Thymus (tissue), 11 donors: ENCODE data around the gene UBXN6. TPM values are rescaled to one million over a fixed set of nuclear protein-coding genes. Genes with fewer than 3 reads are reported as not detected.

ENCODE experiments used
- DNase-seq, 9 donors: peaks; one replicate each; pipeline ENCODE4 v3.0.0-alpha.2; 2013; ENCODE audit warnings: low spot score in 9 of 9, low read depth in 6 of 9, missing footprints in 1 of 9
- H3K27ac ChIP-seq, 2 donors: one replicate each; pipeline ENCODE4 v1.5.1; 2013; ENCODE audit warnings: control low read depth in 1 of 2, low read depth in 1 of 2, low read length in 1 of 2, mild to moderate bottlenecking in 1 of 2, moderate library complexity in 1 of 2
- H3K27me3 ChIP-seq, 2 donors: one replicate each; pipeline ENCODE4 v1.5.1; 2013; ENCODE audit warnings: low read length in 1 of 2; ENCODE audit not compliant: control insufficient read depth in 2 of 2, insufficient read depth in 1 of 2
- H3K36me3 ChIP-seq, 2 donors: one replicate each; pipeline ENCODE4 v1.5.1; 2013; ENCODE audit warnings: low read length in 1 of 2, mild to moderate bottlenecking in 1 of 2, moderate library complexity in 1 of 2; ENCODE audit not compliant: control insufficient read depth in 2 of 2, insufficient read depth in 2 of 2
- H3K4me1 ChIP-seq, 2 donors: one replicate each; pipeline ENCODE4 v1.5.1; 2013; ENCODE audit warnings: low read length in 2 of 2; ENCODE audit not compliant: control insufficient read depth in 2 of 2, insufficient read depth in 2 of 2
- H3K4me3 ChIP-seq, 2 donors: one replicate each; pipeline ENCODE4 v1.5.1; 2013; ENCODE audit warnings: low read length in 2 of 2, control low read depth in 1 of 2, mild to moderate bottlenecking in 1 of 2
- H3K9me3 ChIP-seq, 2 donors: one replicate each; pipeline ENCODE4 v1.5.1; 2013; ENCODE audit warnings: low read length in 1 of 2, mild to moderate bottlenecking in 1 of 2; ENCODE audit not compliant: control insufficient read depth in 2 of 2, insufficient read depth in 1 of 2
- WGBS: extraction: QIAGEN DNeasy Blood & Tissue Kit; methylation state at CpG from one replicate; pipeline ENCODE4 v1.1.7; 2013; 5-methylcytosine and 5-hydroxymethylcytosine counted together
- polyA plus RNA-seq: library from polyadenylated mRNA; stranded (reverse); fragments of 200-250 nt; gene quantifications from one replicate; pipeline ENCODE4 v1.2.3, GENCODE V29; 2013
- total RNA-seq: library from RNA; stranded (reverse); fragments of 120-200 nt; gene quantifications from one replicate; pipeline ENCODE4 v1.2.4, GENCODE V29; 2013
- donor health status: healthy.

UBXN6 gene
- total and polyA plus RNA-seq, 2 donors: 45.1 to 126 TPM

- no peaks in the 10 kb centered on the region for H3K4me1 ChIP-seq
- WGBS: 98% methylated on average over 58 of the region's 58 CpGs
- H3K27ac ChIP-seq: no peak overlapping the region
- H3K4me3 ChIP-seq: no peak overlapping the region
- peaks cover 0 to 4% of the 10 kb centered on the region in 2 donors for H3K9me3 ChIP-seq
- no peaks in the 10 kb centered on the region for H3K27me3 ChIP-seq
- no peak for DNase-seq
- peaks cover 73 to 78% of the 10 kb centered on the region in 2 donors for H3K36me3 ChIP-seq
Observed at GRCh38 chr19:4445963-4446703, 11.5 kb downstream of the UBXN6 start.

GRCh38 chr19:4444765-4445741 is 12.5 kb downstream of the UBXN6 start:
- peaks cover 0 to 4% of the 10 kb centered on the region in 2 donors for H3K9me3 ChIP-seq
- H3K27me3 ChIP-seq: no peaks in the 10 kb centered on the region
- WGBS: 95% methylated on average over 36 of the region's 36 CpGs
- no peak overlapping the region for H3K27ac ChIP-seq
- no peaks in the 10 kb centered on the region for H3K4me1 ChIP-seq
- no peak for DNase-seq
- H3K4me3 ChIP-seq: no peak overlapping the region
- peaks cover 72 to 77% of the 10 kb centered on the region in 2 donors for H3K36me3 ChIP-seq

DNA sequence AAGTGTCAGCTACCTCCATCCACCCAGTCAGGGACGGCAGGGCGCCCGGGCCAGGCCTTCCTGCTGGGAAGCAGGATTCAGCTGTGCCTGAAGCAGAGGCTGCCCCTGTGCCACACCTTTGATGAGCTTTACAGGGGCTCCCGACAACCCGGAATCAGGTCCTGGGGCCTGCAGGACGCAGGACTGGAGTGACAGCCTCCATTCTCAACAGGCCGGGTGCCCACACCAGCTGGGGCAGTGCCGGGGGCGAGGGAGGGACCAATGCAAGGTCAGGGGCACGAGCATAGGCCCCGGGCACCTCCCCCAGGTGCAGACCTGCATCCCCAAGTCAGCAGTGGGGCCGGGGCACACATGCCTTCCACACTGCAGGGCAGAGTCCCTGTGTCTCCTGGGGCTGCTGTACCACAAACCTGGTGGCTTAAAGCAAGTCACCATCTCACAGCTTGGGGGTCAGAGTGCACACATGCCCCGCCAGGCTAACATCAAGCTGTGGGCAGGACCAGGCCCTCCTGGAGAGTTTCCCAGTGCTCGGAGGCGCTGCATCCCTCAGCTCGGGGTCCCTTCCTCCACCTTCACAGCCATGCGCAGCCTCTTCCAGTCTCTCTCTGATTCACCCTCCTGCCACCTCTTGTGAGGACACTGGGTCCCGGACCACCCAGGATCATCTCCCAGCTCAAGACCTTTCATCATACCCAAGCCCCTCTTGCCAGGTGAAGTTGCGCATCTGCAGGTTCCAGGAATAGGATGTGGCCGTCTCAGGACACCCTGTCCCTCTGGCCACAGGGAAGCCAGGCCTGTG is 13.4 kb downstream of the UBXN6 start:
- no peak for DNase-seq
- H3K9me3 ChIP-seq: peaks cover 0 to 4% of the 10 kb centered on the region in 2 donors
- no peak overlapping the region for H3K27ac ChIP-seq
- WGBS: 96% methylated on average over 20 of the region's 20 CpGs
- peaks cover 75 to 81% of the 10 kb centered on the region in 2 donors for H3K36me3 ChIP-seq
- H3K4me1 ChIP-seq: no peaks in the 10 kb centered on the region
- no peaks in the 10 kb centered on the region for H3K27me3 ChIP-seq
- H3K4me3 ChIP-seq: no peak overlapping the region

DNA sequence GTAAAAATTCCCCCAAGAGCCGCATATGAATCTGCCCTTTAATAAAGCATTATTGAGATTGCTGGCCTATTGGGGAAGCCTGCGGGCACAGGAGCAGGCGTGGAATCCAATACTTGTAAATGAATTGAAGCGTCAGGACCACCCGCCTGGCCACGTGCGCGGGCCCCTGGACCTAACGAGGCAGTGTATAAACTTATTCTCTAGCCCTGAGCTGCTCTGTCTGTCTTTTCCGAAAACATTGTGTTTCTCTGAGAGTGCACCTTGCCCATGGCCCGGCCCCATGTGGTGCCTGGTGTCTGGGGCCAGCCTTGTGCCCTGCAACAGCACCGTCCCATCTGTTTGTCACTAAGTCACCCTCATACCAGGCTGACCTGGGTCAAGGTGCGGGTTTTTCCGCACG is 14.4 kb downstream of the UBXN6 start:
- WGBS: 96% methylated on average over 15 of the region's 15 CpGs
- Histone ChIP-seq H3K9me3 (peaks cover 0 to 4% of the 10 kb centered on the region in 2 donors), H3K36me3 (peaks cover 65 to 79% of the 10 kb centered on the region in 2 donors), H3K27ac (no peak overlapping the region), H3K4me1 (no peaks in the 10 kb centered on the region), H3K27me3 (no peaks in the 10 kb centered on the region), H3K4me3 (no peak overlapping the region)
- DNase-seq: no peak

- H3K36me3 ChIP-seq: peaks cover 65 to 75% of the 10 kb centered on the region in 2 donors
- H3K4me1 ChIP-seq: no peaks in the 10 kb centered on the region
- H3K27me3 ChIP-seq: no peaks in the 10 kb centered on the region
- peaks cover 0 to 4% of the 10 kb centered on the region in 2 donors for H3K9me3 ChIP-seq
- H3K4me3 ChIP-seq: no peak overlapping the region
- H3K27ac ChIP-seq: no peak overlapping the region
- WGBS: 96% methylated on average over 10 of the region's 10 CpGs
- no peak for DNase-seq
Observed at GRCh38 chr19:4442819-4443146, 14.8 kb downstream of the UBXN6 start.

DNA sequence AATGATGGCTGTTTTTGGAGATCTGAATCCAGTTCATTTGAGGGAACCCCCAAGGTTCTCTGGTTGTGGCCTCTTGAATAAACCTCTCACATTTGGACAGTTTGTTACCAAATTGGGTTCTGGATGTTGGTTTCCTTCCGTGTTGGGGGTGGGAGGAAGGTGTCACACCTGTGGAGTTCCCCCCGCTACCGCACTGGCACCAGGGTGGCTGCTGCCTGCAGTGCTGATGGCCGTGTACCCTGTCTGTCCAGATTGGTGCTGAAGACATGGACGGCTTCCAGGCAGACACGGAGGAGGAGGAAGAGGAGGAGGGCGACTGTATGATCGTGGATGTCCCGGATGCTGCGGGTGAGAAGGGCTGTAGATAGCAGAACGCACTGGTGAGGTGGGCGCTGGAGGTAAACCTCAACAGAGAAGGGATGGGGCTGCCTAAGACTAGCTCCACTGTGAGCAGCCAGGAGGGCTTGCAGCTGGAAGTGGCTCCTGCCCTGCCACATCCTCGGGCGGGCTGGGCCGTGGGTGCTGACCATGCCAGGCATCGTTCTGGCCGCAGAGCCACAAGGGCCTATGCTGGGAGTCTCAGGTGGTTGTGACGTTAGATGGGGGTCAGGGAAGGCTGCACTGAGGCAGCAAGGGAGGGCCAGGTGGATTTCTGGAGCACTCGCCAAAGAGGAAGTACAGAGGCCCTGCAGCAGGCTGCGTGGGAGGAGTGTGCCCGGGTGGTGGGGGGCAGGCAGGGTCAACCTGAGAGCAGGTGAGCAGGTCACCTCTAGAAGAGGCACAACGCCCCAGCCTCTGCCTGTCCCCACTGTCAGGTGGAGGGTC is 15.4 kb downstream of the UBXN6 start:
- Histone ChIP-seq H3K4me1 (no peaks in the 10 kb centered on the region), H3K36me3 (peaks cover 59 to 71% of the 10 kb centered on the region in 2 donors), H3K9me3 (peaks cover 0 to 4% of the 10 kb centered on the region in 2 donors), H3K27ac (no peak overlapping the region), H3K4me3 (no peak overlapping the region), H3K27me3 (no peaks in the 10 kb centered on the region)
- WGBS: 87% methylated on average over 22 of the region's 22 CpGs
- DNase-seq: no peak

DNA sequence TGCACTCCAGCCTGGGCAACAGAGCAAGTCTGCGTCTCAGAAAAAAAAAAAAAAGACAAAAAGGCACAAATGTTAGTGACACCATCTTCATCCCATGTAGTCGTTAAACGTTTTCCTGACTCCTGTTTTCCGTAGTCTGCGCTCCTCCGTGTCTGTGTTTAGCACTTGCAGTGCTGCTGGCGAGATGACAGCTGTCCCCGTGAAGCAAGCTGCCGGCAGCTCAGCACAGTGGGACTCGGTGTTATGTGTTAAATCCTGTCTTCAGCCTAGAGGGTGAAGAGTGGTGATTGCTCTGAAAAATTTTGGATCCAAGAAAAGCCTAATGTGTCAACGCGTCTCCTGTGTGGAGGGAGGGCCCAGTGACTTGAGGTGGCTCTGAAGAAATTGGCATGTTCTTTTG is 18.4 kb downstream of the UBXN6 start:
- 93% methylated on average over 12 of the region's 12 CpGs for WGBS
- no peaks in the 10 kb centered on the region for H3K27me3 ChIP-seq
- peaks cover 53 to 59% of the 10 kb centered on the region in 2 donors for H3K36me3 ChIP-seq
- DNase-seq: no peak
- H3K9me3 ChIP-seq: peaks cover 0 to 4% of the 10 kb centered on the region in 2 donors
- H3K27ac ChIP-seq: no peak overlapping the region
- no peaks in the 10 kb centered on the region for H3K4me1 ChIP-seq
- no peak overlapping the region for H3K4me3 ChIP-seq

- no peak overlapping the region for H3K27ac ChIP-seq
- H3K27me3 ChIP-seq: no peaks in the 10 kb centered on the region
- H3K36me3 ChIP-seq: peaks cover 62 to 64% of the 10 kb centered on the region in 2 donors
- H3K4me3 ChIP-seq: no peak overlapping the region
- 98% methylated on average over 10 of the region's 10 CpGs for WGBS
- no peaks in the 10 kb centered on the region for H3K9me3 ChIP-seq
- DNase-seq: no peak
- no peaks in the 10 kb centered on the region for H3K4me1 ChIP-seq
Observed at GRCh38 chr19:4437103-4437502, 20.5 kb downstream of the UBXN6 start.
